Kidney (tissue), 14 donors: Measurements from ENCODE around the gene LYRM1. TPM values are rescaled to one million over a fixed set of nuclear protein-coding genes. Genes with fewer than 3 reads are reported as not detected.

Experiments
- DNase-seq, 5 donors: peaks; one replicate each; pipeline ENCODE4 v3.0.0-alpha.2; 2013 to 2020
- FAIRE-seq: peaks from 2 replicates; lab custom pipeline; 2012; peaks lifted over from hg19 to GRCh38; lab: Jason Lieb, UNC
- H3K27ac ChIP-seq, 2 donors: one replicate each; pipeline ENCODE4 v1.7.0; 2013; ENCODE audit warnings: low read depth in 2 of 2, low read length in 2 of 2, inconsistent platforms in 1 of 2
- H3K27me3 ChIP-seq: one replicate; pipeline ENCODE4 v1.7.1; 2013; ENCODE audit warnings: low read length, inconsistent platforms; ENCODE audit not compliant: control insufficient read depth, insufficient read depth
- H3K36me3 ChIP-seq, 3 donors: one replicate each; pipeline versions ENCODE4 v1.7.0 to v1.7.1; 2013; ENCODE audit warnings: low read length in 3 of 3, control low read depth in 1 of 3, inconsistent platforms in 1 of 3; ENCODE audit not compliant: insufficient read depth in 3 of 3, control insufficient read depth in 2 of 3
- H3K4me1 ChIP-seq, 3 donors: one replicate each; pipeline versions ENCODE4 v1.7.0 to v1.7.1; 2013; ENCODE audit warnings: low read length in 3 of 3, inconsistent platforms in 1 of 3, low read depth in 1 of 3; ENCODE audit not compliant: control insufficient read depth in 2 of 3, insufficient read depth in 2 of 3
- H3K4me3 ChIP-seq, 3 donors: one replicate each; pipeline versions ENCODE4 v1.7.0 to v1.8.1; 2013; ENCODE audit warnings: low read length in 3 of 3, control low read depth in 1 of 3, inconsistent platforms in 1 of 3
- H3K9ac ChIP-seq, 3 donors: one replicate each; pipeline versions ENCODE4 v1.7.0 to v1.7.1; 2013; ENCODE audit warnings: low read length in 3 of 3, control low read depth in 1 of 3, inconsistent platforms in 1 of 3
- H3K9me3 ChIP-seq, 3 donors: one replicate each; pipeline versions ENCODE4 v1.7.0 to v1.7.1; 2013; ENCODE audit warnings: low read length in 3 of 3, control low read depth in 1 of 3, inconsistent platforms in 1 of 3; ENCODE audit not compliant: control insufficient read depth in 2 of 3, insufficient read depth in 1 of 3
- CTCF ChIP-seq: IDR thresholded peaks from 3 replicates; pipeline ENCODE4 v1.5.1; 2012; ENCODE audit warnings: mild to moderate bottlenecking, moderate library complexity, borderline replicate concordance; ENCODE audit not compliant: insufficient read depth; ENCODE audit errors: extremely low read depth
- intact Hi-C: fragments of 100-400 bp; cut with DNase I; formaldehyde crosslinking; loops from one replicate; pipeline ENCODE4 v1.11.1; 2022
- polyA plus RNA-seq: library from polyadenylated mRNA; stranded (reverse); fragments of 350-450 nt; fragmentation: Illumina TruSeq; extraction: RNeasy Lipid Tissue Mini Kit (QIAGEN cat#74804); gene quantifications from one replicate; pipeline ENCODE4 v1.2.3, GENCODE V29; 2014; ENCODE audit warnings: low read depth, low replicate concordance; ENCODE audit not compliant: insufficient read depth
- total RNA-seq: library from RNA; stranded (reverse); fragmentation: NEBNext Ultra II Directional; extraction: Animal tissue kit (Norgen Biotek cat#: 25700); gene quantifications from one replicate; pipeline ENCODE4 v1.2.1, GENCODE V29; 2021
- donor health status: control.
- donor health status: control.
- donor health status: control.
- donor health status: control.
- donor health status: control.
- donor health status: DM: yes; HTN: yes; CAD: no.
- donor health status: Normal renal cell carcinoma (clear cell type).

LYRM1 gene
- total and polyA plus RNA-seq, 2 donors from 2014 or later, result 31.7 to 61.5 TPM

DNA sequence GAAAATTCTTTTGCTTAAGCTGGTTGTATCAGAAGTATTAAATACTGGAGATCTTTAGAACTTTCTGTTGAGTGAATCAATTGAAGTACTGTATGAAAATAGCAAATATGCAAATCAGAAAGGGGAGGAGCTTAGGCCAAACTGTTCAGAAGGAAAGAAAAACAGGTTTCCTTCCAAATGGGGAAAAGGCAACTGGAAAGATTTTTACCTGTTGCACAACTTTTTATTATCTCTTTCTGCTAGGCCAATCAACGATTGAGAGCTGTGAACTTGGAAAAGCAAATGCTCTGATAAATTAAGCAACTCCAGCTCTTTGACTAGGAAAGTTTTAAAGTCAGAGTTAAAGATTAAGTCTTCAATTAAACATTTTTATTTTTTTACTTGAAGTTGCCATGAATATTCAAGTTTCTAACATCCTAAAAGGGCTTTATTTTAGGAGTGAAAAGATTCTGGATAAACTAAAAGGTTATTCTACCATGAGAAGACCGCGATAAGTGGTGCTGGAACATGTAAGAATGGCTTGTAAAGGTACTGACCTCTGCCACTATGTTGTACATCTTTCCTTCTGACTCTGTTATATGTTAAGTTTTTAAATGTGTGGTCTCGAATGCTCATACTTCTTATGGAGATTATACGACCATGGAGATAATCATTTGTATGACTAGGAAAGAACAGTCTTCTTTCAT lies 16.9 kb upstream of the LYRM1 start:
- H3K4me1 ChIP-seq, result peaks cover 3 to 33% (median 14%) of the 10 kb centered on the region in 3 donors
- H3K9me3 ChIP-seq, result no peaks in the 10 kb centered on the region
- H3K4me3 ChIP-seq, result peak overlapping the region in 1 of 3 donors; percentile 14
- H3K27ac ChIP-seq, result peak overlapping the region in 1 of 2 donors; percentile 45
- intact Hi-C loops, result no loop called here
- FAIRE-seq, result no peak
- DNase-seq, result no peak
- no peak for TF ChIP-seq CTCF
- H3K9ac ChIP-seq, result no peak overlapping the region
- H3K27me3 ChIP-seq, result no peaks in the 10 kb centered on the region
- no peaks in the 10 kb centered on the region for H3K36me3 ChIP-seq

GRCh38 chr16:20884240-20884556 lies 16.4 kb upstream of the LYRM1 start:
- Histone ChIP-seq H3K36me3 (no peaks in the 10 kb centered on the region), H3K4me3 (no peak overlapping the region), H3K9me3 (no peaks in the 10 kb centered on the region), H3K4me1 (peaks cover 3 to 29% (median 12%) of the 10 kb centered on the region in 3 donors), H3K9ac (no peak overlapping the region), H3K27ac (peak overlapping the region in 1 of 2 donors; percentile 45), H3K27me3 (no peaks in the 10 kb centered on the region)
- FAIRE-seq (no peak), DNase-seq (no peak)
- intact Hi-C loops, result no loop called here
- no peak for TF ChIP-seq CTCF

DNA sequence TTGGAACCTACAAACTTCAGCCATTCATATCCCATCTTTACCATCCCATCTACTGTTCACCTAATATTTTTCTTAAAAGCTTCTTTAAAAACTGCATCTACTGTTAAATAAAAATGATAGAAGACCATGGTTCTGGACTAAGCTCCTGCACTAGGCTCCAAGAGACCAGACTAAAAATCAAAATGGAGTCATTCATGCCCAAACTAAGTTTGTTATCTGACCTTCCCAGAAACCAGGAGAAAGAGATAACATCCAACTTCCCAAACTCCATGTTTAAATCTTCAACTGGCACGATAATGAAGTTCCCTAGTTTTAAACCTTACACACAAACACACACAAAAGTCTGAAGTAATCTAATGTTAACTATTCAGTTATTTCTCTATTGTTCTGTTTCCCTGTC lies 14.3 kb upstream of the LYRM1 start:
- H3K9me3 ChIP-seq, result no peaks in the 10 kb centered on the region
- intact Hi-C loops, result no loop called here
- H3K4me3 ChIP-seq, result no peak overlapping the region
- DNase-seq (no peak), FAIRE-seq (no peak)
- H3K9ac ChIP-seq, result no peak overlapping the region
- H3K36me3 ChIP-seq, result no peaks in the 10 kb centered on the region
- no peaks in the 10 kb centered on the region for H3K27me3 ChIP-seq
- H3K4me1 ChIP-seq, result peaks cover 3 to 21% (median 13%) of the 10 kb centered on the region in 3 donors
- no peak overlapping the region for H3K27ac ChIP-seq
- TF ChIP-seq CTCF, result no peak
